IMR-90 (cell line): ENCODE measurements around the gene SNAPC1.

ENCODE experiments used
- CEBPB ChIP-seq: IDR thresholded peaks from 2 replicates; pipeline ENCODE4 v1.6.1; 2012; ENCODE audit warnings: low read depth, low read length, improper control_type of control experiment
- SMC3 ChIP-seq: fragments of 150-350 bp; IDR thresholded peaks from 2 replicates; pipeline ENCODE4 v1.6.1; 2016; ENCODE audit warnings: low read depth, mild to moderate bottlenecking, antibody characterized with exemption, low read length, moderate library complexity
- TF ChIP-seq, protein P1 (sequence below): conservative IDR thresholded peaks from 2 replicates; pipeline ENCODE4 v1.5.1; 2012; ENCODE audit warnings: mild to moderate bottlenecking, low read depth, low read length, improper control_type of control experiment

DNA sequence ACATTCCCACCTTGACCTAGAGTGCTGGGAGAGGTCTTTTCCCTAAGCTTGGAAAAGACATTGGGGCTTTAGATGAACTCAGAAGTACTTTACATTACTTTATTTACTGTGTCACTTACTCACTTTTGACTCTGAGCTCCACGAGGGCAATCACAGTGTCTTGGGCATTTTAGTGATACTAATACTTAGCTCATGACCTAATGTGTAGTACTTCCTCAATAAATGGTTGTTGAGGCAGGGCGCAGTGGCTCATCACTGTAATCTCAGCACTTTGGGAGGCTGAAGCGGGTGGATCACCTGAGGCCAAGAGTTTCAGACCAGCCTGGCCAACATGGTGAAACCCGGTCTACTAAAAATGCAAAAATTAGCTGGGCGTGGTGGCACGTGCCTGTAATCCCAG, 19.8 kb upstream of the SNAPC1 start:
- TF ChIP-seq, protein P1, sequence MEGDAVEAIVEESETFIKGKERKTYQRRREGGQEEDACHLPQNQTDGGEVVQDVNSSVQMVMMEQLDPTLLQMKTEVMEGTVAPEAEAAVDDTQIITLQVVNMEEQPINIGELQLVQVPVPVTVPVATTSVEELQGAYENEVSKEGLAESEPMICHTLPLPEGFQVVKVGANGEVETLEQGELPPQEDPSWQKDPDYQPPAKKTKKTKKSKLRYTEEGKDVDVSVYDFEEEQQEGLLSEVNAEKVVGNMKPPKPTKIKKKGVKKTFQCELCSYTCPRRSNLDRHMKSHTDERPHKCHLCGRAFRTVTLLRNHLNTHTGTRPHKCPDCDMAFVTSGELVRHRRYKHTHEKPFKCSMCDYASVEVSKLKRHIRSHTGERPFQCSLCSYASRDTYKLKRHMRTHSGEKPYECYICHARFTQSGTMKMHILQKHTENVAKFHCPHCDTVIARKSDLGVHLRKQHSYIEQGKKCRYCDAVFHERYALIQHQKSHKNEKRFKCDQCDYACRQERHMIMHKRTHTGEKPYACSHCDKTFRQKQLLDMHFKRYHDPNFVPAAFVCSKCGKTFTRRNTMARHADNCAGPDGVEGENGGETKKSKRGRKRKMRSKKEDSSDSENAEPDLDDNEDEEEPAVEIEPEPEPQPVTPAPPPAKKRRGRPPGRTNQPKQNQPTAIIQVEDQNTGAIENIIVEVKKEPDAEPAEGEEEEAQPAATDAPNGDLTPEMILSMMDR, result no peak
- TF ChIP-seq SMC3 (no peak), CEBPB (no peak)
